Stimulated activated memory B cell treated with anti-CD40 and anti-IgM and Interleukin-4, amounts not matched to agents 10 μg/mL and 1 μg/mL and 100 μg/mL, for 72 hours (primary cell): ENCODE results near the gene GPR108.
"Not testable (repeated sequence)": the region's sequence is repeated elsewhere in the genome, so short reads cannot be mapped to it uniquely, and the experiment has no call there.

Experiments used
- ATAC-seq: fragments of 150-1000 bp; cut with Tn5 transposase; 2 replicates; pipeline ENCODE4 v1.10.0; 2021
- H3K27ac Mint-ChIP-seq: one replicate; pipeline ENCODE4 v1.8.0; 2022; ENCODE audit warnings: mild to moderate bottlenecking, mixed read lengths
- H3K27me3 Mint-ChIP-seq: one replicate; pipeline ENCODE4 v1.8.0; 2022; ENCODE audit warnings: mixed read lengths
- H3K36me3 Mint-ChIP-seq: one replicate; pipeline ENCODE4 v1.8.0; 2022; ENCODE audit warnings: mixed read lengths
- H3K4me1 Mint-ChIP-seq: one replicate; pipeline ENCODE4 v1.8.0; 2022; ENCODE audit warnings: mixed read lengths
- H3K4me3 Mint-ChIP-seq: one replicate; pipeline ENCODE4 v1.8.0; 2022; ENCODE audit warnings: mild to moderate bottlenecking, moderate library complexity, mixed read lengths
- H3K9me3 Mint-ChIP-seq: one replicate; pipeline ENCODE4 v1.8.0; 2022; ENCODE audit warnings: mixed read lengths

The GPR108 gene

DNA sequence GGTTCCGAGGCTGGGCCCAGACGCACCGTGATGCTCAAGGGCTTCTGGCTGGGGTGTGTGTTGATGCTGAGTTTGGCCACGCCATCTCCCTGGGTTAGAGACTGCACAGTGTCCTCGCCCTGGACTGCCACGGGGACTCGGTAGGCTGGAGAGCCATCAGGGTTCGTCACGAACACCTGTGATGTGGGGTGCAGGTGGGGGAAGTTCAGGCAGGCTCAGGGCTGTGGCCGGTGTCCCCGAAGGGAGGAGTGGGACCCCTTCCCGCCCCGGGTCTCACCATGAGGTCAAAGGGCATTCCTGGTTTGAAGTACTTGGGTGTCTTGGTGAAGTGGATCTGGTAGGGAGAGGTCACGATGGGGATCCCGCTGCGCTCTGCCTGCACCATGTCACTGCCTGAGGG is 25.1 kb downstream of the GPR108 start:
- no peak overlapping the region for H3K27ac Mint-ChIP-seq
- peaks cover 42% of the 10 kb centered on the region for H3K27me3 Mint-ChIP-seq
- no peaks in the 10 kb centered on the region for H3K36me3 Mint-ChIP-seq
- H3K4me3 Mint-ChIP-seq: no peak overlapping the region
- H3K4me1 Mint-ChIP-seq: peaks cover 21% of the 10 kb centered on the region
- ATAC-seq: no peak
- peaks cover under 1% of the 10 kb centered on the region for H3K9me3 Mint-ChIP-seq

DNA sequence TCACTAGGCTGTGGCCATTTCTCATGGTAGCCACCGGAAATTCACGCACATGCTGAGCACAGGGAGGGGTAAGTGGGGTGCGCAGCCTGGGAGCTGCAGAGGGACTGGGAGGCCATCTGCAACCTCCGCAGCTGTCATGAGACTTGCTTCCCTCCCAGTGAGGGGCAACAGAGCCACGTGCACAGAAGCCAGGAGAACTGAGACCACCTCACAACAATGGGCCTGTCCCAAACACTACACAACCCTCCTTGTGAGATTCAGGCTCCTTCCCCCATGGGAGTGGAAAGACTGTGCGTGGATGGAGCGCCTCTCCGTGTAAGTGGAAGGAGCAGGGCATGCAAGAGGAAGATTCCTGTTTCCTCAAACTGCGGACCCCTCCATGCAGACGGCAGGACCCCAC is 25.8 kb downstream of the GPR108 start:
- ATAC-seq: no peak
- H3K36me3 Mint-ChIP-seq: no peaks in the 10 kb centered on the region
- H3K27ac Mint-ChIP-seq: no peak overlapping the region
- peaks cover 42% of the 10 kb centered on the region for H3K27me3 Mint-ChIP-seq
- no peak overlapping the region for H3K4me3 Mint-ChIP-seq
- peaks cover 19% of the 10 kb centered on the region for H3K4me1 Mint-ChIP-seq
- H3K9me3 Mint-ChIP-seq: no peaks in the 10 kb centered on the region

DNA sequence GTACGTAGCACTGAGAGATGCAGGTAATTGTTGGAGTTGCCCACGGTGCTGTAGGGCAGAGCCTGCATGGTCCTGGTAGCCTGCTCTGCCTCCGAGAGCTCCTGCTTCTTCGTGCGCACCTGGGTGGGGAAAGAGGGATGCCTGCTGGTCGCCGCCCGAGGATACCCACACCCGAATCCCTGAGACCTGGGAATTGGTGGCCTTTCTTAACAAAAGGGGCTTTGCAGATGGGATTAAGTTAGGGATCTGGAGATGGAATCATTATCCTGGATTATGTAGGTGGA is 26.4 kb downstream of the GPR108 start:
- Mint-ChIP-seq H3K27ac (no peak overlapping the region), H3K27me3 (peaks cover 42% of the 10 kb centered on the region), H3K9me3 (no peaks in the 10 kb centered on the region), H3K4me1 (peaks cover 19% of the 10 kb centered on the region), H3K4me3 (no peak overlapping the region), H3K36me3 (no peaks in the 10 kb centered on the region)
- ATAC-seq: no peak

DNA sequence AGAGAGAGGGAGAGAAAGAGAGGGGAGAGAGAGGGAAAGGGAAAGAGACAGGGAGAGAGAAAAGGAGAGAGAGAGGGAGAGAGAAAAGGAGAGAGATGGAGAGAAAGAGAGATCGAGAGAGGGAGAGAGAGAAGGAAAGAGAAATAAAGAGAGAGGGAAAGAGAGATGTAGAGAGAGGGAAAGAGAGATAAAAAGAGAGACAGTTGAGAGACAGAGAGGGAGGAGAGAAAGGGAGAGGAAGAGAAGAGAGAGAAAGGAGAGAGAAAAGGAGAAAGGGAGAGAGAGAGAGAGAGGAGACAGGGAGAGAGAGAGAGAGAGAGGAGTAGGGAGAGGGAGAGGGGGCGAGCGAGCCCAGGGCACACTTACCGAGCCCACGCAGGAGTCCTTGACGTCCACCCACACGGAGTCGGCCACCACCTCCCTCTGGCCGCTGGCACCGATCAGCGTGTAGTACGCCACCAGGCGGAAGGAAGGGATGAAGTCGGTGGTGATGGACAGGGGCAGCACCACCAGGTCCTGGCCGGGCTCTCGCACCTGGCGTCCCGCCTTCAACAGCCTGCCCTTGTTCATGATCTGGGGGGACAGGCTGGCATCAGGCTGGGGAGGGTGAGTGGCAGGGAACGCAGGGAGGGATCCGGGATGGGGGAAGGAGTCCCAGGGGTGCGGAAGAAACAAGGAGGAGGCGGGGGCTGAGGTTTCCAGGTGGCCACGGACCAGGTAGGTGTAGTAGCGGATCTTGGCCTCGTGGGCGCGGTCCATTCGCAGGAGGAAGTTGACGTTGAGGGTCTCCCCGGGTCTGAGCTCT is 26.9 kb downstream of the GPR108 start:
- Mint-ChIP-seq H3K36me3 (no peaks in the 10 kb centered on the region), H3K27me3 (peaks cover 42% of the 10 kb centered on the region), H3K27ac (no peak overlapping the region), H3K9me3 (no peaks in the 10 kb centered on the region), H3K4me1 (peaks cover 19% of the 10 kb centered on the region), H3K4me3 (no peak overlapping the region)
- no peak for ATAC-seq

DNA sequence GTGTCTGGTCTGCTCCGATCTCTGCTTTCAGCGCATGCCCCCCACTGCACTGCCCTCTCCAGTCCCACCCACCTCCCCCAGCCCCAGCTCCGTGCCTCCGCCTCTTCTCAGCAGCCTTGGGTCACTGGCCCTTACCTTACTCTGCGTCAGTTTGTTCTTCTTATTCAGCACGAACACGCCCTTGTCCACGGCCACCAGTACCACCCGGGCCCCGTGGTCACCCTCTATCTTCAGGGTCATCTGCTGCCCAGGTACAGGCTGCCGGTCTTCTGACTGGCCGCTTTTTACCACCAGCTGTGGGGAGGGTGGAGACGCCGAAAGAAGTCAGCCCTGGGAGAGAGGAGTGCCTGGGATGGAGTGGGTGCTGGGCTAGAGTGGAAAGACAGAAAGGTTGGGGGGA is 27.8 kb downstream of the GPR108 start:
- Mint-ChIP-seq H3K4me3 (no peak overlapping the region), H3K27ac (no peak overlapping the region), H3K9me3 (no peaks in the 10 kb centered on the region), H3K4me1 (peaks cover 19% of the 10 kb centered on the region), H3K36me3 (no peaks in the 10 kb centered on the region), H3K27me3 (peaks cover 42% of the 10 kb centered on the region)
- no peak for ATAC-seq

DNA sequence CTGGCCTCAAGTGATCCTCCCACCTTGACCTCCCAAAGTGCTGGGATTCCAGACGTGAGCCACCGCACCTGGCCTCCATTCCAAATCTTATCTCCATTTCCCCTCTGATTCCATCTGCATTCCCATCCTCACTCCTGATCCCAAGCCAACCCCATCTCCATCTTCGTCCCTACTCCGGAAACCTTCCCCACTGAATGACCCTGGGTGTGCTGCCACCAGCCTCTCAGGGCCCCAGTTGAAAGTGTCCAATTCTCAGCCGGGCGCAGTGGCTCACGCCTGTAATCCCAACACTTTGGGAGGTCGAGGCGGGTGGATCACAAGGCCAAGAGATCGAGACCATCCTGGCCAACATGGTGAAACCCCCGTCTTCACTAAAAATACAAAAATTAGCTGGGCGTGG is 28.5 kb downstream of the GPR108 start:
- H3K9me3 Mint-ChIP-seq, ATAC-seq, H3K4me3 Mint-ChIP-seq, H3K36me3 Mint-ChIP-seq, H3K27ac Mint-ChIP-seq: not testable (repeated sequence)
- H3K27me3 Mint-ChIP-seq: peaks cover 42% of the 10 kb centered on the region
- H3K4me1 Mint-ChIP-seq: peaks cover 19% of the 10 kb centered on the region

DNA sequence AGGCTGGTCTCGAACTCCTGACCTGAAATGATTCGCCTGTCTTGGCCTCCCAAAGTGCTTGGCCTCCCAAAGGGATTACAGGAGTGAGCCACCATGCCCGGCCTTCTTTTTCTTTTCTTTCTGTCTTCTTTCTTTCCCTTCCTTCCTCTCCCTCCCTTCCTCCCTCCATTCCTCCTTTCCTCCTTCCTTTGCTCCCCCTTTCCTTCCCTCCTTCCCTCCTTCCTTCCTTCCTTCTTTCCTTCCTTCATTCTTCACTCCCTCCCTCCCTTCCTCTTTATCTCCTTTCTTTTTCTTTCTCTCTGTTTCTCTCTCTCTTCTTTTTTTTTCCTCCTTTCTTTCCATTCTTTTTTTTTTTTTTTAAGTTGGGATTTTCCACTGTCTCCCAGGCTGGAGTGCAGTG is 29.0 kb downstream of the GPR108 start:
- no peak overlapping the region for H3K4me3 Mint-ChIP-seq
- no peak overlapping the region for H3K27ac Mint-ChIP-seq
- peaks cover 42% of the 10 kb centered on the region for H3K27me3 Mint-ChIP-seq

DNA sequence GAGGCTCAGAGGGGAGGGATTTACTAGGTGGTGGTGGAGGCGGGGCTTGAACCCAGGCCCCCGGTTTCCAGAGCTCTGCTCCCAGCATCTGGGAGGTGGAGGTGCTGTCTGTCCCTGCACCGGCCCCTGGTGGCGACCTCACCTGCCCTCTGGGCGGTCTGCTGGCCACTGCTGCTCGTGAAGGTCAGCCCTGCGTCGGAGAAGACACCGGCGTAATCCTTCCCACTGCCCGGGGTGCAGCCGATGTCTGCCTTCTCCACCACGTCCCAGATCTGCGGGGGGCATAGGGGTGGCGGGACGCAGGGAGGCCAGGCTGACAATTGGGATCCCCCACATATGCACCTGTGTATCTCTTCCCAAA is 29.7 kb downstream of the GPR108 start:
- Mint-ChIP-seq H3K4me3 (no peak overlapping the region), H3K27ac (no peak overlapping the region), H3K9me3 (no peaks in the 10 kb centered on the region), H3K4me1 (peaks cover 19% of the 10 kb centered on the region), H3K36me3 (no peaks in the 10 kb centered on the region), H3K27me3 (peaks cover 42% of the 10 kb centered on the region)
- no peak for ATAC-seq

More for the DNA sequence above, 29.0 kb downstream of the GPR108 start:
- Mint-ChIP-seq H3K36me3 (no peaks in the 10 kb centered on the region), H3K9me3 (no peaks in the 10 kb centered on the region), H3K4me1 (peaks cover 19% of the 10 kb centered on the region)
- ATAC-seq: no peak

DNA sequence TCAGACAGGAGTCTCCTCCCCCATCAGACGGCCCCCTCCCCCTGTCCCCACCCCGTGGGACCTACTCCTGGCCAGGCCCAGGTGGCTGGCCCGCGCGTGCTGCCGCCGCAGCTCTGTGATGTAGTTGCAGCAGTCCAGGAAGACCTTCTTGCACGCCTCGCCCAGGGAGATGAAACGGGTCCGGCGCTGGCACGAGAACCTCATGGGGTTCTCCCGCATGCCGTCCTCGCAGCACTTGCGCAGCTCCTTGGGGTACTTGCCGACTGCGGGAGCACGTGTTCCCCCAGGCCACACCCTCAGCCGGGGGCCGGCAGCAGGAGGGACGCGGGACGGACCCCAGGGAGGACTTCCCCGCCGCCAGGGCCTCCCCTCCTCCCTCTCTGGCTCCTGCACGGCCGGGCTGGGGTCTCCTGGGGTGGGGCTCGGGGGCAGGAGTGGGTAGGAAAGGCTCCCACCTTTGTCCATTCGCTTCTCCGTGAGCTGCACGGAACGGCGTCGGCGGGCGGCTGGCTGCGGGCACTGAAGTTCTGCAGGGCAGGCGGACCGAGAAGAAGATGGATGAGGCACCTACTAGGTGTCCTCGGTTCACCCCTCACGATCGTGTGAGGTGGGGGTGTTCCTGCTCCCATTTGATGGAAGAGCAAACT is 30.2 kb downstream of the GPR108 start:
- no peak overlapping the region for H3K4me3 Mint-ChIP-seq
- peaks cover 42% of the 10 kb centered on the region for H3K27me3 Mint-ChIP-seq
- ATAC-seq: no peak
- H3K4me1 Mint-ChIP-seq: peaks cover 19% of the 10 kb centered on the region
- H3K36me3 Mint-ChIP-seq: no peaks in the 10 kb centered on the region
- no peak overlapping the region for H3K27ac Mint-ChIP-seq
- H3K9me3 Mint-ChIP-seq: no peaks in the 10 kb centered on the region

DNA sequence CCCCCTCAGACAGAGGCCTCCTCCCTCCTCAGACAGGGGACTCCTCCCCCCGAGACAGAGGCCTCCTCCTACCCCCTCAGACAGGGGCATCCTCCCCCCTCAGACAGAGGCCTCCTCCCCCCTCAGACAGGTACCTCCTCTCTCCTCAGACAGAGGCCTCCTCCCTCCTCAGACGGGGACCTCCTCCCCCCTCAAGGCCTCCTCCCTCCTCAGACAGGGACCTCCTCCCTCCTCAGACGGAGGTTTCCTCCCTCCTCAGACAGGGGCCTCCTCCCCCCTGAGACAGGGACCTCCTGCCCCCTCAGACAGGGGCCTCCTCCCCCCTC is 30.8 kb downstream of the GPR108 start:
- H3K36me3 Mint-ChIP-seq: no peaks in the 10 kb centered on the region
- H3K27me3 Mint-ChIP-seq: peaks cover 41% of the 10 kb centered on the region
- H3K27ac Mint-ChIP-seq: no peak overlapping the region
- H3K9me3 Mint-ChIP-seq: no peaks in the 10 kb centered on the region
- no peak overlapping the region for H3K4me3 Mint-ChIP-seq
- ATAC-seq: peak; percentile 39
- peaks cover 19% of the 10 kb centered on the region for H3K4me1 Mint-ChIP-seq

DNA sequence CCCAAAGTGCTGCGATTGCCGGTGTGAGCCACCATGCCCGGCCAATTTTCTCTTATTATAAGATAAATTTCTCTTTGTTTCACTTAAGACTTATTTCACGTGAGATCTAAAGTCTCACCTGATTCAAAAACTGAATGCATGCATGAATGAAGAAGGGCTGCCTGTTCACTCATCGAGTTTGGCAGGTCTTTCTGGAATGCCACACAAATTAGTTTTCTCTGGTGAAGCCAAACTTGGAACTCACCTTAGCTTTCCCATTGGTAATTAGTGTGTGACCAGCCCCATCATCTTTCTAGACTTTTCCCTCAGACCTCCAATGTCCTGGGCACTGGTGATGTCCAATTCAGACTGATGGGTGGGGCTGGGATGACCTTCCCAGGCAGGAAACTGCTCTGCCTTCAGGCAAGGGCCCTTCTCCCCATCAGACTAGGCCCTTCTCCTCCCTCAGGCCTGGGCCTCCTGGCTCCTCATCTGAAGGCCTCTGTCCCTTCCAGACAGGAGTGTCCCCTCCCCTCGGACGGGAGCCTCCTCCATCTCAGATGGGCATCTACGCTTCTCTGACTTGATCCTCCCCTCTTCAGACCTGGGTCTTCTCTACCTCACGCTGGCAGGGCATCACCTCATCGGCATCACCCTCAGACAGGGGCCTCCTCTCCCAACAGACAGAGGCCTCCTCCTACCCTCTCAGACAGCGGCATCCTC is 31.3 kb downstream of the GPR108 start:
- Mint-ChIP-seq H3K4me3 (no peak overlapping the region), H3K36me3 (no peaks in the 10 kb centered on the region), H3K9me3 (no peaks in the 10 kb centered on the region), H3K27me3 (peaks cover 36% of the 10 kb centered on the region), H3K4me1 (peaks cover 18% of the 10 kb centered on the region), H3K27ac (no peak overlapping the region)
- peak; percentile 10 for ATAC-seq

DNA sequence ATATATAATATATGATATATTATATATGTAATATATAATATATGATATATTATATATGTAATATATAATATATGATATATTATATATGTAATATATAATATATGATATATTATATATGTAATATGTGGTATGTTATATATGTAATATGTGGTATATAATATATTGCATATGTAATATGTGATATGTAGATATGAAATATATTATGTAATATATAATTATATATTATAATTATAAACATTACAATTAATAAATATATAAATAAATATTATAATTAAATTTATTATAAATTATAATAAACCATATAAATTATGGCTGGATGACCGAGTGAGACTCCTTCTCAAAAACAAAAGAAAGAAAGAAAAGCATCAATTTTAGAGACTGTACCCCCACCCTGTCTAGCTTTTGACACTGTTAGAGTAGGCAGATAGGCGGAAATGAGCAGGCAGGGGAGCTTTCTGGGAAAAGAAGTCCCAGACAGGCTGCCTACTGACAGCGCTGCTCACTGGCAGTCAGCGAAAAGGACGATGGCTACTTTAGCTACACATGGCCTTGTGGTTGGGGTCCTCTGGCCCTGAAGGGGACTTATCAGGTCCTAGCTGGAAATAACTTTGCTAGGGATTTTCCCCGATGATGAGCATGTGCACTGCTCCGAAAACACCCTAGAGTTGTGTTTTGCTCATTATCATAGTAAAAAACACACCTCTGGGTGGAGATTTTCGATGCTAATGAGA is 36.6 kb downstream of the GPR108 start:
- no peak overlapping the region for H3K4me3 Mint-ChIP-seq
- H3K27me3 Mint-ChIP-seq: no peaks in the 10 kb centered on the region
- H3K27ac Mint-ChIP-seq: no peak overlapping the region
- no peaks in the 10 kb centered on the region for H3K9me3 Mint-ChIP-seq
- no peak for ATAC-seq
- no peaks in the 10 kb centered on the region for H3K36me3 Mint-ChIP-seq
- no peaks in the 10 kb centered on the region for H3K4me1 Mint-ChIP-seq

DNA sequence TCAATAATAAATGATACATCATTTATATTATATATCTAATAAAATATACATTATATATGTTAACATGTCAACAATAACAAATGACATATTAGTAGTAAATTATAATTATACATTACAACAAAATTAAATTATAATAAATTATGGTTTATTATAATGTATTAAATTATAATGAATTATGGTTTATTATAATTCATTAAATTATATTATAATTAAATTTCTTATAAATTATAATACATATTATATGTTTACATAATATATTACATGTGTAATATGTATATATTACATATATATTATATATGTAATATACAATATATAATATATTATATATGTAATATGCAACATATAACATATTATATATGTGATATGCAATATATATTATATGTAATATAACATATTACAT is 37.4 kb downstream of the GPR108 start:
- no peak for ATAC-seq
- Mint-ChIP-seq H3K4me3 (no peak overlapping the region), H3K36me3 (no peaks in the 10 kb centered on the region), H3K27me3 (no peaks in the 10 kb centered on the region), H3K9me3 (no peaks in the 10 kb centered on the region), H3K4me1 (no peaks in the 10 kb centered on the region), H3K27ac (no peak overlapping the region)

DNA sequence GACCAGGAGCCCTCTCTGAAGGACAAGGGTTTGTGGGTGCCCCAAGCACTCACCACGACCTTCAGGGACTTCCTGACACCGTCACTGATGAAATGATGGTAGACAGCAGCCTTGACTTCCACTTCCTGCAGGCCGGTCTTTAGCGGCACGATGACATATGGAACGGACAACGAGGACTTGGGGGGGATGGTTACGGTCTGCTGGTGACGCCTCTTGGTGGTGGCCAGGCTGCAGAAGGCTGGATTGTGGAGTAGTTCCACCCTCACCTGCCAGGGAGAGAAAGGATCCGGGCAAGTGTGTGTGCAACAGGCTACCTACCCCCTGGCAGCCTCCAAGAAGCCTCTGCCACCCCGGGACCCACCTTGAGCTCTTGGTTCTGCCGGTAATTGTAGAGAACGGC is 40.1 kb downstream of the GPR108 start:
- H3K27ac Mint-ChIP-seq: no peak overlapping the region
- H3K27me3 Mint-ChIP-seq: peaks cover 21% of the 10 kb centered on the region
- H3K4me3 Mint-ChIP-seq: no peak overlapping the region
- no peaks in the 10 kb centered on the region for H3K9me3 Mint-ChIP-seq
- no peaks in the 10 kb centered on the region for H3K36me3 Mint-ChIP-seq
- ATAC-seq: no peak
- H3K4me1 Mint-ChIP-seq: no peaks in the 10 kb centered on the region

DNA sequence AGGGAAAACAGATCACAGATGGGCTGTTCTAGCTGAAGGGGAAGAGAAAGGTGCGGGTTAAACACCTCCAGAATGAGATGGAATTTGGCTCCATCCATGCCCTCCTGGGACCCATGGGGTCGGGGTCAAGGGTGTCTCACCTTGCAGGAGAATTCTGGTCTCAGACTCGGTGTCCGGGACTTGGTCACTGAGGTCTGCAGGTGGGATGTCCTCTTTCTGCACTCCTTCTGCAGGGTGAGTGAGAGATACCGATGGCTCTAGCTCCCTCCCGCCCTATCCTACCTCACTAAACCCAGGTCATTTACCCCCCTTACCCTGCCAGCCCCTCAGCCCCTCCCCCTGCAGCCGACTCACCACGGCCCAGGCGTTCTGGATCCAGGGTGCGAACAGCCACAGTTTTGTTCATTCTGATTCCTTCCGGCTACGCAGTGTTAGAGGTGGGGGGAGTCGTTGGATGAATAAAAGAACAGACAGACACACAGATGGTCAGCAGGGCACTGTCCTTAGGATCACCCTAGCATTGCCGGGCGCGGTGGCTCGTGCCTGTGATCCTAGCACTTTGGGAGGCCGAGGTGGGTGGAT is 41.0 kb downstream of the GPR108 start:
- no peak for ATAC-seq
- Mint-ChIP-seq H3K27me3 (peaks cover 27% of the 10 kb centered on the region), H3K36me3 (no peaks in the 10 kb centered on the region), H3K9me3 (no peaks in the 10 kb centered on the region), H3K4me3 (no peak overlapping the region), H3K4me1 (no peaks in the 10 kb centered on the region), H3K27ac (no peak overlapping the region)
